Liver (tissue), 9 donors: ENCODE data around the gene KCNQ4. TPM values are rescaled to one million over a fixed set of nuclear protein-coding genes. Genes with fewer than 3 reads are reported as not detected.

Experiments
- DNase-seq: peaks from one replicate; pipeline ENCODE4 v3.0.0-alpha.2; 2017; ENCODE audit warnings: low spot score
- H3K27ac ChIP-seq, 2 donors: one replicate each; pipeline ENCODE4 v1.7.0; 2013; ENCODE audit warnings: inconsistent platforms in 2 of 2, low read length in 2 of 2, control low read depth in 1 of 2, low read depth in 1 of 2, mild to moderate bottlenecking in 1 of 2
- H3K27me3 ChIP-seq, 4 donors: one replicate each; pipeline versions ENCODE4 v1.6.1 to v1.7.0; 2013; ENCODE audit warnings: low read length in 3 of 4, inconsistent platforms in 1 of 4, mild to moderate bottlenecking in 1 of 4, moderate library complexity in 1 of 4; ENCODE audit not compliant: control insufficient read depth in 4 of 4, insufficient read depth in 4 of 4
- H3K36me3 ChIP-seq, 4 donors: one replicate each; pipeline versions ENCODE4 v1.6.1 to v1.7.0; 2013; ENCODE audit warnings: low read length in 3 of 4, mild to moderate bottlenecking in 3 of 4, low read depth in 1 of 4, moderate library complexity in 1 of 4; ENCODE audit not compliant: control insufficient read depth in 4 of 4, insufficient read depth in 3 of 4
- H3K4me1 ChIP-seq, 4 donors: one replicate each; pipeline versions ENCODE4 v1.6.1 to v1.7.0; 2013; ENCODE audit warnings: low read length in 3 of 4, mild to moderate bottlenecking in 3 of 4, moderate library complexity in 1 of 4; ENCODE audit not compliant: control insufficient read depth in 4 of 4, insufficient read depth in 4 of 4
- H3K4me3 ChIP-seq, 3 donors: one replicate each; pipeline versions ENCODE4 v1.6.1 to v1.7.0; 2013; ENCODE audit warnings: low read length in 3 of 3, control low read depth in 1 of 3, low read depth in 1 of 3, mild to moderate bottlenecking in 1 of 3
- H3K9ac ChIP-seq, 2 donors: one replicate each; pipeline ENCODE4 v1.7.0; 2013; ENCODE audit warnings: low read length in 2 of 2, mild to moderate bottlenecking in 2 of 2, moderate library complexity in 2 of 2, control low read depth in 1 of 2, low read depth in 1 of 2
- H3K9me3 ChIP-seq, 4 donors: one replicate each; pipeline versions ENCODE4 v1.6.1 to v1.7.0; 2013; ENCODE audit warnings: low read length in 3 of 4; ENCODE audit not compliant: control insufficient read depth in 4 of 4
- EGR1 ChIP-seq, 2 donors: IDR thresholded peaks; 2 replicates each; pipeline ENCODE4 v1.6.1; 2016 to 2018; ENCODE audit warnings: antibody characterized with exemption in 2 of 2, low read depth in 2 of 2
- FOXA1 ChIP-seq: IDR thresholded peaks from 2 replicates; pipeline ENCODE4 v1.6.1; 2016; ENCODE audit warnings: antibody characterized with exemption
- FOXA2 ChIP-seq: IDR thresholded peaks from 2 replicates; pipeline ENCODE4 v1.6.1; 2016; ENCODE audit warnings: antibody characterized with exemption
- GABPA ChIP-seq, 2 donors: IDR thresholded peaks in 1 of 2; conservative IDR thresholded peaks in 1 of 2; 2 replicates each; pipeline ENCODE4 v1.6.1; 2016; ENCODE audit warnings: antibody characterized with exemption in 2 of 2, mild to moderate bottlenecking in 1 of 2, moderate library complexity in 1 of 2
- HNF4A ChIP-seq, 2 donors: conservative IDR thresholded peaks; 2 replicates each; pipeline ENCODE4 v1.6.1; 2016; ENCODE audit warnings: antibody characterized with exemption in 2 of 2, mild to moderate bottlenecking in 2 of 2
- HNF4G ChIP-seq: IDR thresholded peaks from 2 replicates; pipeline ENCODE4 v1.6.1; 2016; ENCODE audit warnings: antibody characterized with exemption
- JUND ChIP-seq, 2 donors: IDR thresholded peaks; 2 replicates each; pipeline ENCODE4 v1.6.1; 2016; ENCODE audit warnings: antibody characterized with exemption in 2 of 2
- NR2F2 ChIP-seq: IDR thresholded peaks from 2 replicates; pipeline ENCODE4 v1.6.1; 2016; ENCODE audit warnings: antibody characterized with exemption
- RAD21 ChIP-seq, 2 donors: IDR thresholded peaks; 2 replicates each; pipeline ENCODE4 v1.6.1; 2016; ENCODE audit warnings: antibody characterized with exemption in 2 of 2, mild to moderate bottlenecking in 2 of 2
- RXRA ChIP-seq, 2 donors: IDR thresholded peaks; 2 replicates each; pipeline ENCODE4 v1.6.1; 2017 to 2018; ENCODE audit warnings: antibody characterized with exemption in 2 of 2, mild to moderate bottlenecking in 1 of 2
- SP1 ChIP-seq: IDR thresholded peaks from 2 replicates; pipeline ENCODE4 v1.6.1; 2018; ENCODE audit warnings: antibody characterized with exemption, mild to moderate bottlenecking
- TAF1 ChIP-seq: conservative IDR thresholded peaks from 2 replicates; pipeline ENCODE4 v1.6.1; 2016; ENCODE audit warnings: antibody characterized with exemption, mild to moderate bottlenecking
- YY1 ChIP-seq: IDR thresholded peaks from 2 replicates; pipeline ENCODE4 v1.6.1; 2016; ENCODE audit warnings: antibody characterized with exemption, mild to moderate bottlenecking
- WGBS: extraction: QIAGEN DNeasy Blood & Tissue Kit; methylation state at CpG from one replicate; pipeline ENCODE4 v1.1.7; 2013; 5-methylcytosine and 5-hydroxymethylcytosine counted together
- polyA plus RNA-seq, 2 donors: library from polyadenylated mRNA; stranded (reverse) in 1 of 2; unstranded in 1 of 2; fragments of 200-250 nt in 1 of 2; fragments of >200 nt in 1 of 2; fragmentation: Nextera tagmentation in 1 of 2; extraction: Ambion mirVana in 1 of 2; gene quantifications; one replicate each; pipeline versions ENCODE4 v1.2.1 to v1.2.3, GENCODE V29; 2013 to 2015
- total RNA-seq, 2 donors: library from RNA; depleted of rRNA; stranded (reverse); fragments of >200 nt; gene quantifications; one replicate each; pipeline ENCODE4 v1.2.3, GENCODE V29; 2014
- TF ChIP-seq, protein P1 (sequence below): fragments of 150-350 bp; IDR thresholded peaks from 2 replicates; pipeline ENCODE4 v1.5.1; 2017; ENCODE audit warnings: improper control_type of control experiment, low read depth, low read length; ENCODE audit not compliant: missing input control
- TF ChIP-seq, protein P2 (sequence below): IDR thresholded peaks from 2 replicates; pipeline ENCODE4 v1.6.1; 2016; ENCODE audit warnings: antibody characterized with exemption, mild to moderate bottlenecking
- TF ChIP-seq, protein P3 (sequence below): IDR thresholded peaks from 2 replicates; pipeline ENCODE4 v1.6.1; 2016; ENCODE audit warnings: antibody characterized with exemption
- TF ChIP-seq, protein P4 (sequence below): IDR thresholded peaks from 2 replicates; pipeline ENCODE4 v1.6.1; 2016; ENCODE audit warnings: antibody characterized with exemption
- donor health status: healthy.
- donor health status: healthy.
- donor health status: healthy.
- donor health status: healthy.
- donor health status: healthy.

The KCNQ4 gene
- total and polyA plus RNA-seq, 4 donors: 0.10 to 2.1 (median 0.27) TPM

DNA sequence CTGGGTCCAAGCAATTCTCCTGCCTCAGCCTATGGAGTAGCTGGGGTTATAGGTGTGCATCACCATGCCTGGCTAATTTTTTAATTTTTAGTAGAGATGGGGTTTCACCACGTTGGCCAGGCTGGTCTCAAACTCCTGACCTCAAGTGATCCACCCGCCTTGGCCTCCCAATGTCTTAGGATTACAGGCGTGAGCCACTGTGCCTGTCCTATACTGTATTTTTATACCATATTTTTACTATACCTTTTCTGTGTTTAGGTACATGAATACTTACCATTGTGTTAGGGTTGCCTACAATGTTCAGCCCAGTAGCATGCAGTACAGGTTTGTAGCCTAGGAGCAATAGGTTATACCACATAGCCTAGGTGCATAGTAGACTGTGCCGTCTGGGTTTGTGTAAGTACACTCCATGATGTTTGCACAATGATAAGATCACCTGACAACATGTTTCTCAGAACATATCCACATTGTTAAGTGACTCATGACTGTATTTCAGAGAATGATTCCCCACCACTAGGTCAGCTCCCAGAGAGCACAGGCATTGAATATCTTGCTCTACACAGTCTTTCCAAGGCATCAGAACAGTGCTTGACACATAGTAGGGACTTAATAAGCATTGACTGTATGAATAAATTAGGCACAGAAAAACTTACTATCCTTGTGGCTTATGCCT lies 84.6 kb downstream of the KCNQ4 start:
- DNase-seq: no peak
- 73% methylated on average over 4 of the region's 4 CpGs for WGBS
- TF ChIP-seq FOXA1 (no peak), FOXA2 (peak; percentile 32)
- Histone ChIP-seq H3K9ac (no peak overlapping the region), H3K4me1 (no peaks in the 10 kb centered on the region), H3K4me3 (no peak overlapping the region), H3K9me3 (no peaks in the 10 kb centered on the region), H3K36me3 (no peaks in the 10 kb centered on the region), H3K27me3 (no peaks in the 10 kb centered on the region), H3K27ac (no peak overlapping the region)

DNA sequence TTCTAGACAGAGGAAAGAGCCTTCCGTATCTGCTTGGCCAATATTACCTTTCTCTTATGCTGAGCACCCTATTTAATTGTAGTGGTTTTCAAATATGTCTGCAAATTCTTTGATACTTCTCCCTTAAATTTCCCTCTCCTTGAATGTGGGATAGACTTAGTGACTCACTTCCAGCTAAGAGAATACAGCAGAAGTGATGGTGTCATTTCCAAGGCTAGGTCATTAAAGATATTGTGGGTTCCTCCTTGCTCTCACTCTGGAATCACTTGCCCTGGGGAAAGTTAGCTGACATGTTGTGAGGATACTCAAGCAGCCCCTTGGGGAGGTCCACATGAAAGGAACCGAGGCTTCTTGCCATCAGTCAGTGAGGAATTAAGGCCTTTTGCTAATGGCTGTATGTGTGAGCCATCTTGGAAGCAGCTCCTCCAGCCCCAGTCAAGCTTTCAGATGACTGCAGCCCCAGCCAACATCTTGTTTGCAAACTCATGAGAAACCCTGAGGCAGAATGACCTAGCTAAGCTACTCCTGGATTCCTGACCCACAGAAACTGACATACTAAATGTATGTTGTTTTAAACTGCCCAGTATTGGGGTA lies 86.6 kb downstream of the KCNQ4 start:
- Histone ChIP-seq H3K4me3 (no peak overlapping the region), H3K36me3 (no peaks in the 10 kb centered on the region), H3K4me1 (no peaks in the 10 kb centered on the region), H3K27me3 (no peaks in the 10 kb centered on the region), H3K27ac (no peak overlapping the region), H3K9ac (no peak overlapping the region), H3K9me3 (no peaks in the 10 kb centered on the region)
- TF ChIP-seq NR2F2 (no peak), GABPA (IDR thresholded peaks at IDR 0.05 in 1 of 2, conservative IDR thresholded peaks at IDR 0.05 in 1 of 2) (no peak), FOXA2 (no peak), FOXA1 (no peak), EGR1 (IDR thresholded peaks at IDR 0.05; ENCODE audit: low read depth in 2 of 2) (no peak)
- TF ChIP-seq, protein P1, sequence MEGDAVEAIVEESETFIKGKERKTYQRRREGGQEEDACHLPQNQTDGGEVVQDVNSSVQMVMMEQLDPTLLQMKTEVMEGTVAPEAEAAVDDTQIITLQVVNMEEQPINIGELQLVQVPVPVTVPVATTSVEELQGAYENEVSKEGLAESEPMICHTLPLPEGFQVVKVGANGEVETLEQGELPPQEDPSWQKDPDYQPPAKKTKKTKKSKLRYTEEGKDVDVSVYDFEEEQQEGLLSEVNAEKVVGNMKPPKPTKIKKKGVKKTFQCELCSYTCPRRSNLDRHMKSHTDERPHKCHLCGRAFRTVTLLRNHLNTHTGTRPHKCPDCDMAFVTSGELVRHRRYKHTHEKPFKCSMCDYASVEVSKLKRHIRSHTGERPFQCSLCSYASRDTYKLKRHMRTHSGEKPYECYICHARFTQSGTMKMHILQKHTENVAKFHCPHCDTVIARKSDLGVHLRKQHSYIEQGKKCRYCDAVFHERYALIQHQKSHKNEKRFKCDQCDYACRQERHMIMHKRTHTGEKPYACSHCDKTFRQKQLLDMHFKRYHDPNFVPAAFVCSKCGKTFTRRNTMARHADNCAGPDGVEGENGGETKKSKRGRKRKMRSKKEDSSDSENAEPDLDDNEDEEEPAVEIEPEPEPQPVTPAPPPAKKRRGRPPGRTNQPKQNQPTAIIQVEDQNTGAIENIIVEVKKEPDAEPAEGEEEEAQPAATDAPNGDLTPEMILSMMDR: no peak
- no peak for DNase-seq
- 92% methylated on average over 2 of the region's 2 CpGs for WGBS

DNA sequence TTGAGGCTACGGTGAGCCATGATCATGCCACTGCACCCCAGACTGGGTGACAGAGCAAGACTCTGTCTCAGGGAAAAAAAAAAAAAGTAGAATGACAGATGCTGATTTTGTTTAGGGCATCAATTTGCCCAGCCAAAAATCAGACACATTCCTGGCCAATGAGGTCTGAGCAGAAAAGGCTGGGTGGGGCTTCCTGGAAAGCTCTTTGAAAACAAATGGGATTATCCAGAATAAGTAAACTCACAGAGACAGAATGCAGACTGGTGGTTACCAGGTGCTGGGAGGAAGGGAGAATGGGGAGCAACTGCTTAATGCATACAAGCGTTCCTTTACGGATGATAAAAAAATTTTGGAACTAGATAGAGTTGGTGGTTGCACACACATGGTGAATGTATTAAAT lies 88.7 kb downstream of the KCNQ4 start:
- Histone ChIP-seq H3K36me3 (no peaks in the 10 kb centered on the region), H3K9me3 (peaks cover 0 to 2% (median 0%) of the 10 kb centered on the region in 4 donors), H3K27ac (no peak overlapping the region), H3K9ac (no peak overlapping the region), H3K4me1 (peaks cover 0 to 3% (median 0%) of the 10 kb centered on the region in 4 donors), H3K4me3 (no peak overlapping the region), H3K27me3 (no peaks in the 10 kb centered on the region)
- 94% methylated on average over 3 of the region's 3 CpGs for WGBS
- DNase-seq: no peak
- TF ChIP-seq NR2F2 (no peak), RXRA (IDR thresholded peaks at IDR 0.05) (no peak), HNF4G (no peak), SP1 (no peak), FOXA2 (no peak), EGR1 (IDR thresholded peaks at IDR 0.05; ENCODE audit: low read depth in 2 of 2) (no peak), YY1 (no peak), FOXA1 (no peak), JUND (IDR thresholded peaks at IDR 0.05) (no peak), HNF4A (conservative IDR thresholded peaks at IDR 0.05) (no peak), GABPA (IDR thresholded peaks at IDR 0.05 in 1 of 2, conservative IDR thresholded peaks at IDR 0.05 in 1 of 2) (no peak), RAD21 (IDR thresholded peaks at IDR 0.05) (no peak), TAF1 (no peak)
- TF ChIP-seq, protein P2, sequence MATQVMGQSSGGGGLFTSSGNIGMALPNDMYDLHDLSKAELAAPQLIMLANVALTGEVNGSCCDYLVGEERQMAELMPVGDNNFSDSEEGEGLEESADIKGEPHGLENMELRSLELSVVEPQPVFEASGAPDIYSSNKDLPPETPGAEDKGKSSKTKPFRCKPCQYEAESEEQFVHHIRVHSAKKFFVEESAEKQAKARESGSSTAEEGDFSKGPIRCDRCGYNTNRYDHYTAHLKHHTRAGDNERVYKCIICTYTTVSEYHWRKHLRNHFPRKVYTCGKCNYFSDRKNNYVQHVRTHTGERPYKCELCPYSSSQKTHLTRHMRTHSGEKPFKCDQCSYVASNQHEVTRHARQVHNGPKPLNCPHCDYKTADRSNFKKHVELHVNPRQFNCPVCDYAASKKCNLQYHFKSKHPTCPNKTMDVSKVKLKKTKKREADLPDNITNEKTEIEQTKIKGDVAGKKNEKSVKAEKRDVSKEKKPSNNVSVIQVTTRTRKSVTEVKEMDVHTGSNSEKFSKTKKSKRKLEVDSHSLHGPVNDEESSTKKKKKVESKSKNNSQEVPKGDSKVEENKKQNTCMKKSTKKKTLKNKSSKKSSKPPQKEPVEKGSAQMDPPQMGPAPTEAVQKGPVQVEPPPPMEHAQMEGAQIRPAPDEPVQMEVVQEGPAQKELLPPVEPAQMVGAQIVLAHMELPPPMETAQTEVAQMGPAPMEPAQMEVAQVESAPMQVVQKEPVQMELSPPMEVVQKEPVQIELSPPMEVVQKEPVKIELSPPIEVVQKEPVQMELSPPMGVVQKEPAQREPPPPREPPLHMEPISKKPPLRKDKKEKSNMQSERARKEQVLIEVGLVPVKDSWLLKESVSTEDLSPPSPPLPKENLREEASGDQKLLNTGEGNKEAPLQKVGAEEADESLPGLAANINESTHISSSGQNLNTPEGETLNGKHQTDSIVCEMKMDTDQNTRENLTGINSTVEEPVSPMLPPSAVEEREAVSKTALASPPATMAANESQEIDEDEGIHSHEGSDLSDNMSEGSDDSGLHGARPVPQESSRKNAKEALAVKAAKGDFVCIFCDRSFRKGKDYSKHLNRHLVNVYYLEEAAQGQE: no peak
- TF ChIP-seq, protein P3, sequence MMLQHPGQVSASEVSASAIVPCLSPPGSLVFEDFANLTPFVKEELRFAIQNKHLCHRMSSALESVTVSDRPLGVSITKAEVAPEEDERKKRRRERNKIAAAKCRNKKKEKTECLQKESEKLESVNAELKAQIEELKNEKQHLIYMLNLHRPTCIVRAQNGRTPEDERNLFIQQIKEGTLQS: no peak
- TF ChIP-seq, protein P4, sequence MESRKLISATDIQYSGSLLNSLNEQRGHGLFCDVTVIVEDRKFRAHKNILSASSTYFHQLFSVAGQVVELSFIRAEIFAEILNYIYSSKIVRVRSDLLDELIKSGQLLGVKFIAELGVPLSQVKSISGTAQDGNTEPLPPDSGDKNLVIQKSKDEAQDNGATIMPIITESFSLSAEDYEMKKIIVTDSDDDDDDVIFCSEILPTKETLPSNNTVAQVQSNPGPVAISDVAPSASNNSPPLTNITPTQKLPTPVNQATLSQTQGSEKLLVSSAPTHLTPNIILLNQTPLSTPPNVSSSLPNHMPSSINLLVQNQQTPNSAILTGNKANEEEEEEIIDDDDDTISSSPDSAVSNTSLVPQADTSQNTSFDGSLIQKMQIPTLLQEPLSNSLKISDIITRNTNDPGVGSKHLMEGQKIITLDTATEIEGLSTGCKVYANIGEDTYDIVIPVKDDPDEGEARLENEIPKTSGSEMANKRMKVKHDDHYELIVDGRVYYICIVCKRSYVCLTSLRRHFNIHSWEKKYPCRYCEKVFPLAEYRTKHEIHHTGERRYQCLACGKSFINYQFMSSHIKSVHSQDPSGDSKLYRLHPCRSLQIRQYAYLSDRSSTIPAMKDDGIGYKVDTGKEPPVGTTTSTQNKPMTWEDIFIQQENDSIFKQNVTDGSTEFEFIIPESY: no peak
- TF ChIP-seq, protein P1: no peak
